GM21528 (cell line): ENCODE results near the gene ZNF28.
"Not testable (repeated sequence)": the region's sequence is repeated elsewhere in the genome, so short reads cannot be mapped to it uniquely, and the experiment has no call there.

Source experiments
- ATAC-seq: cut with Tn5 transposase; IDR thresholded peaks from one replicate; pipeline ENCODE4 v1.9.1; 2021; ENCODE audit warnings: mild to moderate bottlenecking, moderate library complexity; ENCODE audit not compliant: unreplicated experiment, low FRiP score

ZNF28 gene

GRCh38 chr19:52782864-52783263, 38.6 kb downstream of the ZNF28 start:
- ATAC-seq: not testable (repeated sequence)

- ATAC-seq: no peak
Observed at GRCh38 chr19:52778811-52779210, 42.6 kb downstream of the ZNF28 start.

- ATAC-seq: not testable (repeated sequence)
Observed at GRCh38 chr19:52756447-52756846, 65.0 kb downstream of the ZNF28 start.

GRCh38 chr19:52749780-52750179, 71.7 kb downstream of the ZNF28 start:
- ATAC-seq: no peak

GRCh38 chr19:52748336-52748950, 73.0 kb downstream of the ZNF28 start:
- ATAC-seq: no peak
